ENCODE data around the gene NPM1.

GRCh38 chr5:171453988-171454387 is 66.3 kb downstream of the NPM1 start:
- TF ChIP-seq ZNF384 (IDR thresholded peaks at IDR 0.05) (no peak), TARDBP (IDR thresholded peaks at IDR 0.05) (no peak), FOXM1 (IDR thresholded peaks at IDR 0.05; ENCODE audit: borderline replicate concordance) (no peak), ARNT (IDR thresholded peaks at IDR 0.05) (no peak), PKNOX1 (IDR thresholded peaks at IDR 0.05) (no peak), BHLHE40 (IDR thresholded peaks at IDR 0.05; ENCODE audit: borderline replicate concordance) (no peak), SUZ12 (IDR thresholded peaks at IDR 0.05) (no peak), ELF4 (IDR thresholded peaks at IDR 0.05) (no peak), SP1 (IDR thresholded peaks at IDR 0.05) (no peak), FOXK2 (IDR thresholded peaks at IDR 0.05) (no peak), HDGF (IDR thresholded peaks at IDR 0.05; ENCODE audit: borderline replicate concordance) (no peak)
